ENCODE measurements around the gene RPS6KA2.

RPS6KA2 gene

GRCh38 chr6:166430269-166430668 lies 196.8 kb downstream of the RPS6KA2 start:
- no peak overlapping the region for H3K4me3 ChIP-seq (ENCODE audit: low read length)
- DNase-seq (ENCODE audit: low read depth): no peak
- no peak for TF ChIP-seq CTCF (conservative IDR thresholded peaks at IDR 0.05; ENCODE audit: low read depth, low read length)

GRCh38 chr6:166424431-166424830 lies 202.6 kb downstream of the RPS6KA2 start:
- no peak for DNase-seq (ENCODE audit: low read depth)
- no peak for TF ChIP-seq CTCF (conservative IDR thresholded peaks at IDR 0.05; ENCODE audit: low read depth, low read length)
- no peak overlapping the region for H3K4me3 ChIP-seq (ENCODE audit: low read length)

GRCh38 chr6:166423781-166424180 lies 203.3 kb downstream of the RPS6KA2 start:
- no peak overlapping the region for H3K4me3 ChIP-seq (ENCODE audit: low read length)
- no peak for DNase-seq (ENCODE audit: low read depth)
- no peak for TF ChIP-seq CTCF (conservative IDR thresholded peaks at IDR 0.05; ENCODE audit: low read depth, low read length)

- no peak overlapping the region for H3K4me3 ChIP-seq (ENCODE audit: low read length)
- TF ChIP-seq CTCF (conservative IDR thresholded peaks at IDR 0.05; ENCODE audit: low read depth, low read length): no peak
- no peak for DNase-seq (ENCODE audit: low read depth)
These were observed 203.9 kb downstream of the RPS6KA2 start for GRCh38 chr6:166423051-166423745.

- DNase-seq (ENCODE audit: low read depth): no peak
- no peak overlapping the region for H3K4me3 ChIP-seq (ENCODE audit: low read length)
- TF ChIP-seq CTCF (conservative IDR thresholded peaks at IDR 0.05; ENCODE audit: low read depth, low read length): no peak
These were observed 204.7 kb downstream of the RPS6KA2 start for GRCh38 chr6:166422201-166422940.

GRCh38 chr6:166420351-166420750 lies 206.7 kb downstream of the RPS6KA2 start:
- H3K4me3 ChIP-seq (ENCODE audit: low read length): no peak overlapping the region
- TF ChIP-seq CTCF (conservative IDR thresholded peaks at IDR 0.05; ENCODE audit: low read depth, low read length): peak; percentile 23
- DNase-seq (ENCODE audit: low read depth): no peak

- no peak for DNase-seq (ENCODE audit: low read depth)
- no peak for TF ChIP-seq CTCF (conservative IDR thresholded peaks at IDR 0.05; ENCODE audit: low read depth, low read length)
- no peak overlapping the region for H3K4me3 ChIP-seq (ENCODE audit: low read length)
These were observed 207.3 kb downstream of the RPS6KA2 start for GRCh38 chr6:166419717-166420116.

All from retinal pigment epithelial cell (primary cell).